GM12878 (cell line): ENCODE results near the gene RPL34. TPM values are rescaled to one million over a fixed set of nuclear protein-coding genes. Genes with fewer than 3 reads are reported as not detected.
A peak's percentile ranks its signal among the peaks of the same experiment; 100 is the strongest.

Experiments used
- BRCA1 ChIP-seq: IDR thresholded peaks from 2 replicates; pipeline ENCODE4 v1.6.1; 2011; ENCODE audit warnings: low read depth, low read length, improper control_type of control experiment
- CBX5 ChIP-seq: sonication (generic); IDR thresholded peaks from 2 replicates; pipeline ENCODE4 v1.6.1; 2016; ENCODE audit warnings: low read depth, moderate library complexity, mild to moderate bottlenecking, inconsistent platforms
- EED ChIP-seq: sonication (generic); IDR thresholded peaks from 2 replicates; pipeline ENCODE4 v1.6.1; 2016; ENCODE audit warnings: antibody characterized with exemption, low read depth
- FOXK2 ChIP-seq: fragments of 450-650 bp; IDR thresholded peaks from 2 replicates; pipeline ENCODE4 v1.6.1; 2017; ENCODE audit warnings: mild to moderate bottlenecking, moderate library complexity
- FOXM1 ChIP-seq: IDR thresholded peaks from 2 replicates; pipeline ENCODE4 v1.6.1; 2012; ENCODE audit warnings: low read depth, mild to moderate bottlenecking, inconsistent platforms, low read length, moderate library complexity
- HDAC6 ChIP-seq: fragments of 200-600 bp; sonication (generic); IDR thresholded peaks from one replicate; pipeline ENCODE4 v1.8.0; 2017; ENCODE audit warnings: antibody characterized with exemption; ENCODE audit not compliant: unreplicated experiment
- IRF4 ChIP-seq: IDR thresholded peaks from 2 replicates; pipeline ENCODE4 v1.6.1; 2011; ENCODE audit warnings: low read depth, low read length
- KDM1A ChIP-seq: fragments of 200-600 bp; sonication (generic); IDR thresholded peaks from 2 replicates; pipeline ENCODE4 v1.6.1; 2016; ENCODE audit warnings: borderline replicate concordance
- LARP7 ChIP-seq: fragments of 450-650 bp; IDR thresholded peaks from 2 replicates; pipeline ENCODE4 v1.6.1; 2017; ENCODE audit warnings: mild to moderate bottlenecking
- MEF2B ChIP-seq: fragments of 450-650 bp; IDR thresholded peaks from 2 replicates; pipeline ENCODE4 v1.6.1; 2018; ENCODE audit warnings: mild to moderate bottlenecking, moderate library complexity; ENCODE audit not compliant: partially characterized antibody, poor library complexity, severe bottlenecking
- MXI1 ChIP-seq: fragments of 150-350 bp; IDR thresholded peaks from 2 replicates; pipeline ENCODE4 v1.6.1; 2011; ENCODE audit warnings: low read depth, mild to moderate bottlenecking, inconsistent platforms, low read length, improper control_type of control experiment
- MYC ChIP-seq: IDR thresholded peaks from 2 replicates; pipeline ENCODE4 v1.6.1; 2011; ENCODE audit warnings: mild to moderate bottlenecking, low read length, moderate library complexity, inconsistent platforms; ENCODE audit not compliant: insufficient read depth, insufficient replicate concordance, insufficient read length, severe bottlenecking
- NR2C1 ChIP-seq: fragments of 450-650 bp; IDR thresholded peaks from 2 replicates; pipeline ENCODE4 v1.6.1; 2017; ENCODE audit warnings: antibody characterized with exemption, mild to moderate bottlenecking, moderate library complexity
- POLR2A ChIP-seq: IDR thresholded peaks from 2 replicates; pipeline ENCODE4 v1.6.1; 2011; ENCODE audit warnings: low read depth, mild to moderate bottlenecking, low read length
- RAD51 ChIP-seq: fragments of 450-650 bp; IDR thresholded peaks from 2 replicates; pipeline ENCODE4 v1.6.1; 2016; ENCODE audit warnings: moderate library complexity, mild to moderate bottlenecking, inconsistent platforms
- SIN3A ChIP-seq: IDR thresholded peaks from 2 replicates; pipeline ENCODE4 v1.6.1; 2012; ENCODE audit warnings: low read depth, low read length, improper control_type of control experiment
- SIX5 ChIP-seq: IDR thresholded peaks from 2 replicates; pipeline ENCODE4 v1.6.1; 2011; ENCODE audit warnings: mild to moderate bottlenecking, low read depth, low read length, moderate library complexity; ENCODE audit not compliant: severe bottlenecking
- SMAD1 ChIP-seq: fragments of 450-650 bp; IDR thresholded peaks from 2 replicates; pipeline ENCODE4 v1.6.1; 2018; ENCODE audit warnings: mild to moderate bottlenecking, low read depth; ENCODE audit not compliant: partially characterized antibody
- SREBF2 ChIP-seq: IDR thresholded peaks from 2 replicates; pipeline ENCODE4 v1.6.1; 2012; ENCODE audit warnings: mild to moderate bottlenecking, low read length
- TAF1 ChIP-seq: IDR thresholded peaks from 2 replicates; pipeline ENCODE4 v1.6.1; 2011; ENCODE audit warnings: mild to moderate bottlenecking, low read depth, low read length, borderline replicate concordance
- ZNF217 ChIP-seq: fragments of 450-650 bp; IDR thresholded peaks from 2 replicates; pipeline ENCODE4 v1.6.1; 2017; ENCODE audit warnings: antibody characterized with exemption, mild to moderate bottlenecking
- ZZZ3 ChIP-seq: IDR thresholded peaks from 2 replicates; pipeline ENCODE4 v1.6.1; 2011; ENCODE audit warnings: low read depth; ENCODE audit not compliant: control insufficient read depth, insufficient read length
- polyA plus RNA-seq, 11 experiments: library from polyadenylated mRNA; depleted of rRNA in 4 of 11; unstranded in 6 of 11; stranded (reverse) in 5 of 11; fragments of >200 nt; fragmentation: Nextera tagmentation in 4 of 11; fragmentation: Illumina TruSeq in 1 of 11; extraction: Ambion mirVana in 4 of 11; extraction: Trizol in 1 of 11; gene quantifications; 1 replicate in 1 of 11; 2 replicates in 10 of 11; pipeline versions ENCODE4 v1.2.1 to v1.2.3, GENCODE V29; 2011 to 2016; ENCODE audit warnings: inconsistent platforms in 2 of 11, missing spikeins in 2 of 11, low read depth in 1 of 11
- total RNA-seq, 4 experiments: library from RNA; depleted of rRNA in 3 of 4; stranded (reverse); fragments of >200 nt in 3 of 4; fragmentation: Illumina TruSeq in 1 of 4; extraction: Trizol in 1 of 4; gene quantifications; 2 replicates each; pipeline versions ENCODE4 v1.2.1 to v1.2.3, GENCODE V29; 2013 to 2021
- TF ChIP-seq, protein P1 (sequence below): IDR thresholded peaks from 2 replicates; pipeline ENCODE4 v1.6.1; 2012; ENCODE audit warnings: low read depth, low read length, improper control_type of control experiment
- TF ChIP-seq, protein P2 (sequence below): IDR thresholded peaks from 2 replicates; pipeline ENCODE4 v1.6.1; 2011; ENCODE audit warnings: low read depth, low read length, improper control_type of control experiment, borderline replicate concordance
- TF ChIP-seq, protein P3 (sequence below): fragments of 450-650 bp; formaldehyde crosslinking; IDR thresholded peaks from 2 replicates; pipeline ENCODE4 v1.4.0; 2022; ENCODE audit warnings: mild to moderate bottlenecking, moderate library complexity
- TF ChIP-seq, protein P4 (sequence below): fragments of 450-650 bp; IDR thresholded peaks from 2 replicates; pipeline ENCODE4 v1.6.1; 2014; ENCODE audit warnings: mild to moderate bottlenecking

The RPL34 gene
- total and polyA plus RNA-seq, 10 of the 15 experiments (the other 5 are each of a cell fraction or from before 2014, with no cell fraction given): 1,792 to 6,697 (median 2,464) TPM

DNA sequence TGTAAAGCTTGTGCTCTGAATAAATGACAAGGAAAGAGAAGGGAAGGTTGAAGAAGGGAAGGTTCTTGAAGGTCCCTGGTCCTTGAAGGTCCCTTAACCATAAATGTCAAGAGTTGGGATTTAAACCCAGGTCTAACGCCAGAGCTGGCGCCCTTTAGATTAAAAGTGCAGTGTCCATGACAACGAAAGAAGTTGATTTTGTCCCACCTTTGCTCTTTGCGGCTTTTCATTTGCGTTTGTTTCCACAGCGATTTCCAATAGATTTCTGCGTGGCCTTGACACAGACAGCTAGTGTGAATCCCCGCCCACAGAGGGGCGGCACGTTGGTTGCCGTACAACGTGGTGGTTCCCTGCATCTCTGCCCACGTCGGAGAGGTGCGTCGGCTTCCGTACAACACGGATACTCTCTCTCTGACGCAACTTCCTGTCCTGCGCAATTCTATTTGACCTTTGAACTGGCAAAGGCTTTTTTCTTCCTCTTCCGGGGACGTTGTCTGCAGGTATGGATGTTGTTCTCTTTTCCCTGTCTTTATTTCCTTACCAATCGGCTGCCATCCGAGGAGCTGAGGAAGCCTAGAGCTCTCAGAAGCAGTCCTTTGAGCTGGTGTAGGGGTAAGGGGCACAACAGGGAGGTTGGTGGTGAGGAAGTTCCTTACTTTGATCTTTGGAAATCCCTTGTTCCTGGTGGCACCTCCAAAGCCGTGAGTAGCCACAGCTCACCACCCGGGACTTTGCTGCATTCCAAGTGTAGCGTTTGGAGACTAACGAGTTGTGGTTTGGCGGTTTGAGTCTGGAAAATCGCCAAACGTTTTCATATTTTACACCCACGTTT is at the start of gene RPL34 (continued):
- TF ChIP-seq, protein P1, sequence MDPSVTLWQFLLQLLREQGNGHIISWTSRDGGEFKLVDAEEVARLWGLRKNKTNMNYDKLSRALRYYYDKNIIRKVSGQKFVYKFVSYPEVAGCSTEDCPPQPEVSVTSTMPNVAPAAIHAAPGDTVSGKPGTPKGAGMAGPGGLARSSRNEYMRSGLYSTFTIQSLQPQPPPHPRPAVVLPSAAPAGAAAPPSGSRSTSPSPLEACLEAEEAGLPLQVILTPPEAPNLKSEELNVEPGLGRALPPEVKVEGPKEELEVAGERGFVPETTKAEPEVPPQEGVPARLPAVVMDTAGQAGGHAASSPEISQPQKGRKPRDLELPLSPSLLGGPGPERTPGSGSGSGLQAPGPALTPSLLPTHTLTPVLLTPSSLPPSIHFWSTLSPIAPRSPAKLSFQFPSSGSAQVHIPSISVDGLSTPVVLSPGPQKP: peak; percentile 88
- TF ChIP-seq NR2C1: peak; percentile 100
- TF ChIP-seq, protein P2, sequence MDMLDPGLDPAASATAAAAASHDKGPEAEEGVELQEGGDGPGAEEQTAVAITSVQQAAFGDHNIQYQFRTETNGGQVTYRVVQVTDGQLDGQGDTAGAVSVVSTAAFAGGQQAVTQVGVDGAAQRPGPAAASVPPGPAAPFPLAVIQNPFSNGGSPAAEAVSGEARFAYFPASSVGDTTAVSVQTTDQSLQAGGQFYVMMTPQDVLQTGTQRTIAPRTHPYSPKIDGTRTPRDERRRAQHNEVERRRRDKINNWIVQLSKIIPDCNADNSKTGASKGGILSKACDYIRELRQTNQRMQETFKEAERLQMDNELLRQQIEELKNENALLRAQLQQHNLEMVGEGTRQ: no peak
- no peak for TF ChIP-seq IRF4
- TF ChIP-seq, protein P3, sequence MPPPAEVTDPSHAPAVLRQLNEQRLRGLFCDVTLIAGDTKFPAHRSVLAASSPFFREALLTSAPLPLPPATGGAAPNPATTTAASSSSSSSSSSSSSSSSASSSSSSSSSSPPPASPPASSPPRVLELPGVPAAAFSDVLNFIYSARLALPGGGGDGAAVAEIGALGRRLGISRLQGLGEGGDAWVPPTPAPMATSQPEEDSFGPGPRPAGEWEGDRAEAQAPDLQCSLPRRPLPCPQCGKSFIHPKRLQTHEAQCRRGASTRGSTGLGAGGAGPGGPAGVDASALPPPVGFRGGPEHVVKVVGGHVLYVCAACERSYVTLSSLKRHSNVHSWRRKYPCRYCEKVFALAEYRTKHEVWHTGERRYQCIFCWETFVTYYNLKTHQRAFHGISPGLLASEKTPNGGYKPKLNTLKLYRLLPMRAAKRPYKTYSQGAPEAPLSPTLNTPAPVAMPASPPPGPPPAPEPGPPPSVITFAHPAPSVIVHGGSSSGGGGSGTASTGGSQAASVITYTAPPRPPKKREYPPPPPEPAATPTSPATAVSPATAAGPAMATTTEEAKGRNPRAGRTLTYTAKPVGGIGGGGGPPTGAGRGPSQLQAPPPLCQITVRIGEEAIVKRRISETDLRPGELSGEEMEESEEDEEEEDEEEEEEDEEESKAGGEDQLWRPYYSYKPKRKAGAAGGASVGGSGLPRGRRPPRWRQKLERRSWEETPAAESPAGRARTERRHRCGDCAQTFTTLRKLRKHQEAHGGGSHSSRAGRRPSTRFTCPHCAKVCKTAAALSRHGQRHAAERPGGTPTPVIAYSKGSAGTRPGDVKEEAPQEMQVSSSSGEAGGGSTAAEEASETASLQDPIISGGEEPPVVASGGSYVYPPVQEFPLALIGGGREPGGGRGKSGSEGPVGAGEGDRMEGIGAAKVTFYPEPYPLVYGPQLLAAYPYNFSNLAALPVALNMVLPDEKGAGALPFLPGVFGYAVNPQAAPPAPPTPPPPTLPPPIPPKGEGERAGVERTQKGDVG: no peak; the same call in 1 of the 2 replicates
- peak; percentile 73 for TF ChIP-seq SIX5
- TF ChIP-seq MXI1: peak; percentile 86
- peak; percentile 50 for TF ChIP-seq ZZZ3
- peak; percentile 48 for TF ChIP-seq MEF2B
- no peak for TF ChIP-seq KDM1A
- peak; percentile 96 for TF ChIP-seq POLR2A
- TF ChIP-seq, protein P4, sequence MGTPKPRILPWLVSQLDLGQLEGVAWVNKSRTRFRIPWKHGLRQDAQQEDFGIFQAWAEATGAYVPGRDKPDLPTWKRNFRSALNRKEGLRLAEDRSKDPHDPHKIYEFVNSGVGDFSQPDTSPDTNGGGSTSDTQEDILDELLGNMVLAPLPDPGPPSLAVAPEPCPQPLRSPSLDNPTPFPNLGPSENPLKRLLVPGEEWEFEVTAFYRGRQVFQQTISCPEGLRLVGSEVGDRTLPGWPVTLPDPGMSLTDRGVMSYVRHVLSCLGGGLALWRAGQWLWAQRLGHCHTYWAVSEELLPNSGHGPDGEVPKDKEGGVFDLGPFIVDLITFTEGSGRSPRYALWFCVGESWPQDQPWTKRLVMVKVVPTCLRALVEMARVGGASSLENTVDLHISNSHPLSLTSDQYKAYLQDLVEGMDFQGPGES: no peak
- no peak for TF ChIP-seq ZNF217
- peak; percentile 19; the same call in 1 of the 2 replicates for TF ChIP-seq CBX5
- TF ChIP-seq EED: no peak; the same call in 1 of the 2 replicates
- peak; percentile 54; the same call in 1 of the 2 replicates for TF ChIP-seq FOXK2
- peak; percentile 99 for TF ChIP-seq TAF1
- no peak for TF ChIP-seq RAD51
- peak; percentile 91 for TF ChIP-seq MYC
- TF ChIP-seq SREBF2: no peak; the same call in 1 of the 2 replicates
- TF ChIP-seq BRCA1: no peak
- peak; percentile 91 for TF ChIP-seq SMAD1
- TF ChIP-seq HDAC6: no peak
- 0 out of 2 replicates have a peak, but pooled peaks have one; percentile 59 for TF ChIP-seq LARP7
- peak; percentile 89; the same call in 1 of the 2 replicates for TF ChIP-seq SIN3A
- TF ChIP-seq FOXM1: peak; percentile 56; the same call in 1 of the 2 replicates
